ENCODE results near the gene CIRBP. TPM values are rescaled to one million over a fixed set of nuclear protein-coding genes. Genes with fewer than 3 reads are reported as not detected.
A peak's percentile ranks its signal among the peaks of the same experiment; 100 is the strongest.

Gene CIRBP
- total and polyA plus RNA-seq, 2 of the 13 experiments (the other 11 are each of a cell fraction or from before 2014, with no cell fraction given): 133 to 140 TPM

DNA sequence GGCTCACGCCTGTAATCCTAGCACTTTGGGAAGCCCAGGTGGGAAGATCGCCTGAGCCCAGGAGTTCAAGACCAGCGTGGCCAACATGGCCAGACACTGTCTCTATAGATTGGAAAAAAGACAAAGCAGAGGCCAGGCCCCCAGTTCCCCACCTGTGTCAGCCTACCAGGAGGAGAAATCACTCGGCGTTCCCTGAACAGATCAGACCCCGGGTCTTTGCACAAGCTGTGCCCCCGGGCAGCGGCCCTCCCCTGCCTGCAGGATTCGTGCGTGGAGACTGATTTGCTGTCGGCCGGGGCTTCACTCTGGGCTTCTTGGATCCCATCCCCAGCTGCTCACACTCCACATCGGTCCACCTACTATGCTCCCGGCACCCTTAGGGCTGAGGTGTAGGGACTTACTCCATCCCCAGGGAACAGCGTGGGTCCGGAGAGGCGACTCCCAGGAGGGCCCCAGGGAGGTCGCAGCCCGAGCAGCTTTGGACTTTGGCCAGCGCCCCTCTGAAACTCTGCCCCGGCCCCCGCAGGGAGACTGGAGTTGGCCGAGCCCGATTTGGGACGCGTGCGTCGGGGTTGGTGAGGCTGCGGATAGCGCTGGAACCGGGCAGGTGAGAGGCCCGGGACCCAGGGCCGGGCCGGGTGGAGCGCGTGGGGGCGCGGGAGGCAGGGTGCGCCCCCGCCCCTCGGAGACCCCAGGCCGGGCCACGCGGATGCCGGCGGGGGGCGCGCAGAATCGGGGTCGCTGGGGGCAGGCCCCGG is 16.0 kb downstream of the CIRBP start (continued):
- TF ChIP-seq MYPOP (CRISPR knock-in tag; IDR thresholded peaks at IDR 0.05) (peak; percentile 47; the same call in 1 of the 2 replicates), DMAP1 (CRISPR knock-in tag; IDR thresholded peaks at IDR 0.05) (no peak), ZNF75D (CRISPR knock-in tag; IDR thresholded peaks at IDR 0.05; ENCODE audit: borderline replicate concordance) (no peak), ZNF484 (CRISPR knock-in tag; IDR thresholded peaks at IDR 0.05; ENCODE audit: borderline replicate concordance, low read depth) (no peak), SP1 (IDR thresholded peaks at IDR 0.05) (no peak), SP1 (CRISPR knock-in tag; IDR thresholded peaks at IDR 0.05) (no peak), HNF4G (IDR thresholded peaks at IDR 0.05; ENCODE audit: borderline replicate concordance, low read depth, low read length) (peak; percentile 24), HNF4G (CRISPR knock-in tag; IDR thresholded peaks at IDR 0.05; ENCODE audit: borderline replicate concordance, low read depth) (no peak), TP53 (CRISPR knock-in tag; conservative IDR thresholded peaks at IDR 0.05) (no peak), ZNF790 (CRISPR knock-in tag; IDR thresholded peaks at IDR 0.05; ENCODE audit: borderline replicate concordance) (no peak), MEIS1 (CRISPR knock-in tag; IDR thresholded peaks at IDR 0.05; ENCODE audit: borderline replicate concordance) (0 out of 2 replicates have a peak, but pooled peaks have one; percentile 14), ZNF3 (CRISPR knock-in tag; IDR thresholded peaks at IDR 0.05) (no peak), NFIC (IDR thresholded peaks at IDR 0.05; ENCODE audit: low read length) (no peak), RBFOX2 (IDR thresholded peaks at IDR 0.05; ENCODE audit: low read depth, low read length) (peak; percentile 78), CBX5 (CRISPR knock-in tag; IDR thresholded peaks at IDR 0.05; ENCODE audit: borderline replicate concordance) (peak; percentile 12; the same call in 1 of the 2 replicates)
- TF ChIP-seq, protein P1, sequence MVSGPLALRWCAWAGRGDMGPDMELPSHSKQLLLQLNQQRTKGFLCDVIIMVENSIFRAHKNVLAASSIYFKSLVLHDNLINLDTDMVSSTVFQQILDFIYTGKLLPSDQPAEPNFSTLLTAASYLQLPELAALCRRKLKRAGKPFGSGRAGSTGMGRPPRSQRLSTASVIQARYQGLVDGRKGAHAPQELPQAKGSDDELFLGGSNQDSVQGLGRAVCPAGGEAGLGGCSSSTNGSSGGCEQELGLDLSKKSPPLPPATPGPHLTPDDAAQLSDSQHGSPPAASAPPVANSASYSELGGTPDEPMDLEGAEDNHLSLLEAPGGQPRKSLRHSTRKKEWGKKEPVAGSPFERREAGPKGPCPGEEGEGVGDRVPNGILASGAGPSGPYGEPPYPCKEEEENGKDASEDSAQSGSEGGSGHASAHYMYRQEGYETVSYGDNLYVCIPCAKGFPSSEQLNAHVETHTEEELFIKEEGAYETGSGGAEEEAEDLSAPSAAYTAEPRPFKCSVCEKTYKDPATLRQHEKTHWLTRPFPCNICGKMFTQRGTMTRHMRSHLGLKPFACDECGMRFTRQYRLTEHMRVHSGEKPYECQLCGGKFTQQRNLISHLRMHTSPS (CRISPR knock-in tag; IDR thresholded peaks at IDR 0.05; ENCODE audit: low read depth): no peak
- TF ChIP-seq, protein P2, sequence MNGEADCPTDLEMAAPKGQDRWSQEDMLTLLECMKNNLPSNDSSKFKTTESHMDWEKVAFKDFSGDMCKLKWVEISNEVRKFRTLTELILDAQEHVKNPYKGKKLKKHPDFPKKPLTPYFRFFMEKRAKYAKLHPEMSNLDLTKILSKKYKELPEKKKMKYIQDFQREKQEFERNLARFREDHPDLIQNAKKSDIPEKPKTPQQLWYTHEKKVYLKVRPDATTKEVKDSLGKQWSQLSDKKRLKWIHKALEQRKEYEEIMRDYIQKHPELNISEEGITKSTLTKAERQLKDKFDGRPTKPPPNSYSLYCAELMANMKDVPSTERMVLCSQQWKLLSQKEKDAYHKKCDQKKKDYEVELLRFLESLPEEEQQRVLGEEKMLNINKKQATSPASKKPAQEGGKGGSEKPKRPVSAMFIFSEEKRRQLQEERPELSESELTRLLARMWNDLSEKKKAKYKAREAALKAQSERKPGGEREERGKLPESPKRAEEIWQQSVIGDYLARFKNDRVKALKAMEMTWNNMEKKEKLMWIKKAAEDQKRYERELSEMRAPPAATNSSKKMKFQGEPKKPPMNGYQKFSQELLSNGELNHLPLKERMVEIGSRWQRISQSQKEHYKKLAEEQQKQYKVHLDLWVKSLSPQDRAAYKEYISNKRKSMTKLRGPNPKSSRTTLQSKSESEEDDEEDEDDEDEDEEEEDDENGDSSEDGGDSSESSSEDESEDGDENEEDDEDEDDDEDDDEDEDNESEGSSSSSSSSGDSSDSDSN (CRISPR knock-in tag; IDR thresholded peaks at IDR 0.05): peak; percentile 58; the same call in 1 of the 2 replicates
- TF ChIP-seq, protein P3, sequence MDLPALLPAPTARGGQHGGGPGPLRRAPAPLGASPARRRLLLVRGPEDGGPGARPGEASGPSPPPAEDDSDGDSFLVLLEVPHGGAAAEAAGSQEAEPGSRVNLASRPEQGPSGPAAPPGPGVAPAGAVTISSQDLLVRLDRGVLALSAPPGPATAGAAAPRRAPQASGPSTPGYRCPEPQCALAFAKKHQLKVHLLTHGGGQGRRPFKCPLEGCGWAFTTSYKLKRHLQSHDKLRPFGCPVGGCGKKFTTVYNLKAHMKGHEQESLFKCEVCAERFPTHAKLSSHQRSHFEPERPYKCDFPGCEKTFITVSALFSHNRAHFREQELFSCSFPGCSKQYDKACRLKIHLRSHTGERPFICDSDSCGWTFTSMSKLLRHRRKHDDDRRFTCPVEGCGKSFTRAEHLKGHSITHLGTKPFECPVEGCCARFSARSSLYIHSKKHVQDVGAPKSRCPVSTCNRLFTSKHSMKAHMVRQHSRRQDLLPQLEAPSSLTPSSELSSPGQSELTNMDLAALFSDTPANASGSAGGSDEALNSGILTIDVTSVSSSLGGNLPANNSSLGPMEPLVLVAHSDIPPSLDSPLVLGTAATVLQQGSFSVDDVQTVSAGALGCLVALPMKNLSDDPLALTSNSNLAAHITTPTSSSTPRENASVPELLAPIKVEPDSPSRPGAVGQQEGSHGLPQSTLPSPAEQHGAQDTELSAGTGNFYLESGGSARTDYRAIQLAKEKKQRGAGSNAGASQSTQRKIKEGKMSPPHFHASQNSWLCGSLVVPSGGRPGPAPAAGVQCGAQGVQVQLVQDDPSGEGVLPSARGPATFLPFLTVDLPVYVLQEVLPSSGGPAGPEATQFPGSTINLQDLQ (CRISPR knock-in tag; IDR thresholded peaks at IDR 0.05): no peak
- TF ChIP-seq, protein P4, sequence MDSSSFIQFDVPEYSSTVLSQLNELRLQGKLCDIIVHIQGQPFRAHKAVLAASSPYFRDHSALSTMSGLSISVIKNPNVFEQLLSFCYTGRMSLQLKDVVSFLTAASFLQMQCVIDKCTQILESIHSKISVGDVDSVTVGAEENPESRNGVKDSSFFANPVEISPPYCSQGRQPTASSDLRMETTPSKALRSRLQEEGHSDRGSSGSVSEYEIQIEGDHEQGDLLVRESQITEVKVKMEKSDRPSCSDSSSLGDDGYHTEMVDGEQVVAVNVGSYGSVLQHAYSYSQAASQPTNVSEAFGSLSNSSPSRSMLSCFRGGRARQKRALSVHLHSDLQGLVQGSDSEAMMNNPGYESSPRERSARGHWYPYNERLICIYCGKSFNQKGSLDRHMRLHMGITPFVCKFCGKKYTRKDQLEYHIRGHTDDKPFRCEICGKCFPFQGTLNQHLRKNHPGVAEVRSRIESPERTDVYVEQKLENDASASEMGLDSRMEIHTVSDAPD (CRISPR knock-in tag; IDR thresholded peaks at IDR 0.05): no peak
- TF ChIP-seq, protein P5, sequence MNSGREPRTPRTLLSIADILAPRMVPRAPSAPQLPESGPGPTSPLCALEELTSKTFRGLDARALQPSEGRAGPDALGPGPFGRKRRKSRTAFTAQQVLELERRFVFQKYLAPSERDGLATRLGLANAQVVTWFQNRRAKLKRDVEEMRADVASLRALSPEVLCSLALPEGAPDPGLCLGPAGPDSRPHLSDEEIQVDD (CRISPR knock-in tag; IDR thresholded peaks at IDR 0.05; ENCODE audit: borderline replicate concordance): no peak

Data from HepG2 (cell line).